HL-60/S4 treated with retinoic acid at 250 ng/mL for 4 days and 3 days (cell line): ENCODE data around the gene CLTCL1.
"Not testable (repeated sequence)": the region's sequence is repeated elsewhere in the genome, so short reads cannot be mapped to it uniquely, and the experiment has no call there.

Experiments used
- in situ Hi-C: fragments of 300-500 bp; cut with MboI; formaldehyde crosslinking; loops from 2 replicates; pipeline ENCODE4 v1.7.0; 2022; ENCODE audit warnings: low sequenced_read_pairs

Gene CLTCL1

GRCh38 chr22:19258371-19258770 is 33.1 kb downstream of the CLTCL1 start:
- in situ Hi-C loops = no loop called here

GRCh38 chr22:19256362-19256761 is 35.2 kb downstream of the CLTCL1 start:
- in situ Hi-C loops = not testable (repeated sequence)

DNA sequence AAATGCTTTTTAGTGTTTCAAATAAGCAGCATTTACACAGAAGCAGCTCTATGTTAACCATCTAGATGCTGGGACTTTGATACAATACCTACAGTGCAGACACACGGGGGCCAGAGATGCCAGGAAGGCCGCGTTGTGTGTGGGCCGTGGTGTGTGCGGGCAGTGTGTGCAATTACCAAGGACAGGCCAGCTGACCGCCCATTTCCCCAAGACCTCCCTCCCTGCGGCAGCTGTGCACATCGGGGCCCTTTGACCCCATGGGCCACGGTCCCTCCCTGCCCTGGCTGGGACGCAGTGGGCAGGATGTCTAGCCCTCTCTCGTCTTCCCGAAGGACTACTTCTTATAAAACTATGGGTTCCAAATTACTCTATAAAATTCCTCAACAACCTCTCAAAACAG is 38.4 kb downstream of the CLTCL1 start:
- in situ Hi-C loops = no loop called here

DNA sequence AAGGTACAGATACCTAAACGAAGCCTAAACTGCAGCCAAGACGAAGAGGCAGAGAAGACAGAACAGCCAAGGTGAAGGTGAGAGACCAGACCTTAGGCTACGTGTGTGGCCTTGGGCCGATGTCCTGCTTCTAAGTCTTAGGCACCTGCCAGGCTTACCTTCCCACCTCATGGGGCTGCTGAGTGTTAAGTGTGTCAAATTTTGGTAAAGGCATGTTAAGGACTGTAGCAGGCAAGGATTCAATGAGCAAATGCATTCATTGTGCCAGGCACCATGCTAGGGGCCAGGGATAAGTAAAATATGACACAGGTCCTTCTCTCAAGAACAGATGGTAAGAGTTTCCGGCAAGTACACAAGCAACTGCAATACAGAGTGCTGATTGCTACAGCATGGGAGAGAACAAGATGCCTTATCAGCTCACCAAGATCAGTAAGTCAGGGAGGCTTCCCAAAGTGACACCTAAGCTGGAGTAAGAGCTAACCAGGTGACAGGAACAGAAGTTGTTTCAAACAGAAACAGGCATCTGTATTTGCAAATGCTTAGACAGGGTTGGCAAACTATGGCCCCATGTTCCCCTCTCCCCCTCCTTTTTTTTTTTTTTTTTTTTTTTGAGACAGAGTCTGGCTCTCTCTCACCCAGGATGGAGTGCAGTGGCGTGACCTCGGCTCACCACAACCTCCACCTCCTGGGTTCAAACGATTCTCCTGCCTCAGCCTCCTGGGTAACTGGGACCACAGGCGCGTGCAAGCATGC is 46.7 kb downstream of the CLTCL1 start:
- in situ Hi-C loops = no loop called here

GRCh38 chr22:19242699-19243098 is 48.8 kb downstream of the CLTCL1 start:
- in situ Hi-C loops = no loop called here

DNA sequence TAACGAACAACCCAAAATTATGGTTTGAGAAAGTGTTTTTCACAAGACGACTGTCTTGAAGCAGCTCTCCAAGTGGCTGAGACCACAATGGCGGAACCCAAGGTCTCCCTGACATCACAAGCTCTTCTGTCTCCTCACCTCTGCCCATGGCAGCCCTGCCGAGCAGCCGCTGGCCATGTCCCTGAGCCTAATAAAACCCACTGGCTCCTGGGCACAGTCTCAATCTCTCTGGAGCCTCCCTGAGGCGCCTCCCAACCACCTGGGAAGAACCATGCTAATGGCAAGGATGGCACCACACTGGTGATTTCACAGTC is 50.0 kb downstream of the CLTCL1 start:
- in situ Hi-C loops = no loop called here

- in situ Hi-C loops = no loop called here
These were observed 50.5 kb downstream of the CLTCL1 start for GRCh38 chr22:19240813-19241592.

DNA sequence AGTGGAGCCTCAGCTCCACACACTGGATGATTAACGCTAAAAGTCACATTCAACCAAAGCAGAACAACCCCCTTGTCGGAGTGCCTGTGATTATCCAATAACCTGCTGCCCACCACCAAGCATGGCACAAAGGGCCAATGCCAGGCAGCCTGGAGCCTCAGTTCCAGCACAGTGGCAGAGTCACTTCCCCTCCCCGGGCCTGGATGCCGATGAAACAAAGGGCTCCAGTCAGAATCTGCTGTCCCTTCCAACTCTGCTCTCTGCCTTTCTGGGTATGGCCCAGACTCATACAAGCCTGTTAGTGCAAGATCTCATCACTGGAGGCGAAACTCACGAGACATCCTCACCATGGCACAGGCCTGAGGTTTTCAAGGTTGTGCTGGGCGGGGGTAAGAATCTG is 52.1 kb downstream of the CLTCL1 start:
- in situ Hi-C loops = no loop called here

- in situ Hi-C loops = no loop called here
These were observed 52.6 kb downstream of the CLTCL1 start for GRCh38 chr22:19238900-19239299.

DNA sequence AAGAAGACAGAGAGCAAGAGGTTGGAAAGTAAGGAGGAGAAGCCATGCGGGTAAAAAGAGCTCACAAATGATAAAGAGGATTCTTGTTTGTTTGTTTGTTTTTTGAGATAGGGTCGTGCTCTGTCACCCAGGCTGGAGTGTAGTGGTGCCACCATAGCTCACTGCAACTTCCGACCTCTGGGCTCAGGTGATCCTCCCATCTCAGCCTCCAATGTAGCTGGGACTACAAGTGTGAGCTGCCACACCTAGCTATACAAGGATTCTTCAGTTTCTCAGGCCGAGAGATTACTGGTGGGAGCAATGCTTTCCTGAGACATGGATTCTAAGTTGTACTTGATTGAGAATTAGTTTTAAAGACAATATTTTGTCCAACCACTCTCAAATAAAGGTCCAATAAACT is 55.6 kb downstream of the CLTCL1 start:
- in situ Hi-C loops = no loop called here

GRCh38 chr22:19234126-19234896 is 57.2 kb downstream of the CLTCL1 start:
- in situ Hi-C loops = no loop called here

DNA sequence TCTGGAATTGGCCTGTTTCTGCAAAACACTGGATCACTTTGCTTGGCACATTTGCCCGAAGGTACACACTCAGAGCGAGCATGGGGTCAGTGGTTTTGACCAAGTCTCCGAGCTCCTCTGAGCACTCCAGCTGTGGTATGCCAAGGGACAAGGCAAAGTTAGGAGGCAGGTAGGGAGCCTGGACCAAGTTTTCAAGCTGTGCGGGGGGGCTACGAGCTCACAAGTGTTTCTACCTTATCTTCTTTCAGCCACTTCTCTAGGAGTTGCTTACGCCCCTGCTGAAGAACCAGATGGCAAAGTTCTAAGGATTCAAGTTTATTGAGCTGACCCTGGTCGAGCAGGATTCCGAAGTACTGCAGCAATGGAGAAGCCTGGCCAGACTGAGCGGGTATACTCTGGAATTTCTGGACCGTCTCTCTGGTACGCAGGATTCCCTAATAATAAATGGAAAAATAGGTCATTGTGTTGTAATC is 58.3 kb downstream of the CLTCL1 start:
- in situ Hi-C loops = no loop called here

GRCh38 chr22:19232623-19233022 is 58.9 kb downstream of the CLTCL1 start:
- in situ Hi-C loops = no loop called here

GRCh38 chr22:19231986-19232385 is 59.5 kb downstream of the CLTCL1 start:
- in situ Hi-C loops = no loop called here

DNA sequence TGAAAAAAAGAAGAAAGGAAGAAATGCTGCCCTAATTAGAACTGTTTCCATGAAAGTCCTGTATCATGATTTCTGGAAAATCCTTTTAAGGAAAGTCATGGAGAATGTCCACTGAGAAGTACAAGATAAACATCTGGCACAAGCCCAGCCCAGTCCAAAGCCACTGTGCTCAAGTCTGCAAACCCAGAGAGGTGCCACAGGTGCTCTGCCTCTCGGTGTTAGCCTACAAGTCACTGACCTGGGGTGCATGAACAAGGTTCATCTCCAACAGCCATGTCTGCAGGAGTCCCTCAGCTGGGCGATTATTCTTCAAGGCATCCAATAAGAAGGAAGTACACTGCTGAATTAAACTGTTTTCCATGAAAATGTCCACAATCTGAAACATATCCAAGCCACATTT is 61.9 kb downstream of the CLTCL1 start:
- in situ Hi-C loops = no loop called here

GRCh38 chr22:19228179-19228578 is 63.3 kb downstream of the CLTCL1 start:
- in situ Hi-C loops = no loop called here

DNA sequence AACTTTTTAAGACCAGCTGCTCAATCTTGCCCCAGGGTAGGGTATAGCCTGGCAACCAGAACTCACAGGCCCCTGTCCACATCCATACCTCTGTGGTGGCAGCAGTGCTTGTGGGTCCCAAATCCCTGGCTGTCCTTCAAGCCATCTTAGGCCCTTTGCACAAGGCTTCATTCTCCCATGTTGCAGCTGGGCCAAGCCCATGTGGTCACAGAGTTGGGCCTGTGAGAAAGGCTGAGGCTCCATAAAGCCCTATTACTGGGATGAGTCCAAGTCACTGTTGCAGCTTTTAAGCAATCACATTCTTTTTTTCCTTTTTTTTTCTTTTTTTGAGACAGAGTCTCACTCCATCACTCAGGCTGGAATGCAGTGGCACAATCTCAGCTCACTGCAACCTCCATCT is 65.1 kb downstream of the CLTCL1 start:
- in situ Hi-C loops = no loop called here

- in situ Hi-C loops = no loop called here
These were observed 66.0 kb downstream of the CLTCL1 start for GRCh38 chr22:19225560-19225959.

- in situ Hi-C loops = no loop called here
These were observed 66.5 kb downstream of the CLTCL1 start for GRCh38 chr22:19224985-19225384.

- in situ Hi-C loops = no loop called here
These were observed 67.0 kb downstream of the CLTCL1 start for GRCh38 chr22:19224557-19224956.

GRCh38 chr22:19223617-19224016 is 67.9 kb downstream of the CLTCL1 start:
- in situ Hi-C loops = no loop called here

DNA sequence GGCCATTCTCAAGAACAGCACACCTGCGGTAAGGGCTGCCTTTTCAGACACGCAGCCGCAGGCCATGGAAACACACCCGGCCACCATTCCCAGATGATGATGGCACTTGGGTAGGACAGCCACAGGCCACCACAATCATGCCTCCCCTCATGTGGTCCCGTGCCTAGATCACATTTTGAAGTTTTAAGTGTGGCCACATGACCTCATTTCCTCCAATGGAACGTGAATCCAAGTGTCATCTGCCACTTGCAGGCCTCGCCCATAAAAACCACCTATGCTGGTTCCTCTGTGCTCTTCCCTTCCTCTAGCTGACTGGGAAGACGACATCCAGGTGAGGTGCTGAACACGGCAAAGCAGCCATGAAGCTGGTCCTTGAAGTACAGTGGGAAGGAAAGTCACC is 68.4 kb downstream of the CLTCL1 start:
- in situ Hi-C loops = no loop called here
